Stomach (tissue), 9 donors: ENCODE results near the gene MCRIP1. TPM values are rescaled to one million over a fixed set of nuclear protein-coding genes. Genes with fewer than 3 reads are reported as not detected.

ENCODE experiments used
- DNase-seq, 2 donors: peaks; one replicate each; pipeline versions ENCODE4 v3.0.0 to v3.0.0-alpha.2; 2013 to 2019
- H3K27ac ChIP-seq, 5 donors: fragments of 200-600 bp in 4 of 5; sonication (generic) in 4 of 5; one replicate each; pipeline ENCODE4 v1.5.1; 2013 to 2019; ENCODE audit warnings: mild to moderate bottlenecking in 1 of 5, moderate library complexity in 1 of 5
- H3K27me3 ChIP-seq, 3 donors: fragments of 200-600 bp; sonication (generic); one replicate each; pipeline ENCODE4 v1.5.1; 2017 to 2019; ENCODE audit warnings: mixed run types in 1 of 3
- H3K36me3 ChIP-seq, 4 donors: fragments of 200-600 bp; sonication (generic); 1 replicate in 3 of 4; 2 replicates in 1 of 4; pipeline ENCODE4 v1.5.1; 2016 to 2019
- H3K4me1 ChIP-seq, 4 donors: fragments of 200-600 bp; sonication (generic); one replicate each; pipeline ENCODE4 v1.5.1; 2016 to 2019
- H3K4me3 ChIP-seq, 4 donors: fragments of 200-600 bp; sonication (generic) in 3 of 4; one replicate each; pipeline ENCODE4 v1.5.1; 2016 to 2019; ENCODE audit warnings: mild to moderate bottlenecking in 1 of 4
- H3K9me3 ChIP-seq, 4 donors: fragments of 200-600 bp; sonication (generic); one replicate each; pipeline ENCODE4 v1.5.1; 2016 to 2019
- CTCF ChIP-seq, 7 experiments: fragments of 450-650 bp in 4 of 7; fragments of 200-600 bp in 3 of 7; sonication (generic) in 3 of 7; IDR thresholded peaks; one replicate each; pipeline ENCODE4 v1.5.1; 2016 to 2019; ENCODE audit warnings: antibody characterized with exemption in 7 of 7, control low read depth in 2 of 7, mild to moderate bottlenecking in 1 of 7
- EP300 ChIP-seq: sonication (generic); formaldehyde crosslinking; IDR thresholded peaks from one replicate; pipeline ENCODE4 v1.6.1; 2017; ENCODE audit warnings: antibody characterized with exemption
- POLR2A ChIP-seq, 4 donors: fragments of 450-650 bp; IDR thresholded peaks; one replicate each; pipeline ENCODE4 v1.6.1; 2016; ENCODE audit warnings: antibody characterized with exemption in 4 of 4, control low read depth in 2 of 4, mild to moderate bottlenecking in 1 of 4, moderate library complexity in 1 of 4
- POLR2AphosphoS5 ChIP-seq, 3 donors: sonication (generic); formaldehyde crosslinking; IDR thresholded peaks; one replicate each; pipeline ENCODE4 v1.6.1; 2016; ENCODE audit warnings: antibody characterized with exemption in 3 of 3
- WGBS, 5 donors: extraction: QIAGEN DNeasy Blood & Tissue Kit in 3 of 5; methylation state at CpG; one replicate each; pipeline versions ENCODE4 v1.1.5 to v1.1.7; 2013 to 2018; 5-methylcytosine and 5-hydroxymethylcytosine counted together
- intact Hi-C: fragments of 100-400 bp; cut with DNase I; formaldehyde crosslinking; loops from one replicate; pipeline ENCODE4 v1.15.1; 2023; ENCODE audit warnings: low total_unique reads
- polyA plus RNA-seq, 3 donors: library from polyadenylated mRNA; stranded (reverse); fragments of 200-250 nt; gene quantifications; one replicate each; pipeline ENCODE4 v1.2.3, GENCODE V29; 2013
- total RNA-seq, 5 donors: library from RNA; depleted of rRNA; stranded (reverse); fragments of >200 nt; gene quantifications; one replicate each; pipeline versions ENCODE4 v1.1.0 to v1.2.3, GENCODE V29; 2014 to 2016
- donor health status: healthy with polysubstance abuse.
- donor health status: Bipolar disorder and iron deficiency.
- donor health status: healthy.

Gene MCRIP1
- total and polyA plus RNA-seq, 8 donors, result 23.7 to 150 (median 95.9) TPM

GRCh38 chr17:81813861-81814683 is 19.0 kb downstream of the MCRIP1 start:
- Histone ChIP-seq H3K36me3 (no peaks in the 10 kb centered on the region), H3K4me3 (no peak overlapping the region), H3K27me3 (peaks cover 0 to 70% (median 28%) of the 10 kb centered on the region in 3 donors), H3K9me3 (no peaks in the 10 kb centered on the region), H3K4me1 (peaks cover 0 to 14% (median 5%) of the 10 kb centered on the region in 4 donors), H3K27ac (no peak overlapping the region)
- DNase-seq, result no peak
- 90 to 93% (median 90%) methylated on average over 30 to 41 of the region's 41 CpGs for WGBS, 5 donors
- intact Hi-C loops, result no loop called here
- TF ChIP-seq EP300 (no peak), POLR2A (IDR thresholded peaks at IDR 0.05) (no peak), POLR2AphosphoS5 (IDR thresholded peaks at IDR 0.05) (no peak), CTCF (IDR thresholded peaks at IDR 0.05) (no peak)

DNA sequence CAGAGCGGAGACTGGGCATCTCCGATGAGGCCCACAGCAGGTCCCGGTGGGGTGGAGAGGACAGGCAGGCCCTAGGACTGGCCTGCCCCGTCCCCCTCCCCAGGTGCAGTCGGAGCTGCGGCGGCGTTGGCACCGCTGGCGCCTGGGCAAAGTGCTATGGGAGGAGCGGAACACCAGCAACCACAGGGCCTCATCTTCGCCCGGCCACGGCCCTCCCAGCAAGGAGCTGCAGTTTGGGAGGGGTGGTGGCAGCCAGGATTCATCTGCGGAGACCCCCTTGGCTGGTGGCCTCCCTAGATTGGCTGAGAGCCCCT is 19.8 kb downstream of the MCRIP1 start:
- WGBS, 5 donors, result 90 to 94% (median 91%) methylated on average over 12 to 15 of the region's 15 CpGs

GRCh38 chr17:81812571-81813370 is 20.3 kb downstream of the MCRIP1 start:
- 83 to 88% (median 87%) methylated on average over 38 to 45 of the region's 45 CpGs for WGBS, 5 donors
- no peak for DNase-seq
- Histone ChIP-seq H3K9me3 (no peaks in the 10 kb centered on the region), H3K4me3 (no peak overlapping the region), H3K36me3 (no peaks in the 10 kb centered on the region), H3K4me1 (peaks cover 0 to 14% (median 5%) of the 10 kb centered on the region in 4 donors), H3K27me3 (peaks cover 0 to 79% (median 39%) of the 10 kb centered on the region in 3 donors), H3K27ac (no peak overlapping the region)
- intact Hi-C loops, result no loop called here
- no peak for TF ChIP-seq POLR2AphosphoS5 (IDR thresholded peaks at IDR 0.05)
- TF ChIP-seq POLR2A (IDR thresholded peaks at IDR 0.05), result no peak
- no peak for TF ChIP-seq EP300
- TF ChIP-seq CTCF (IDR thresholded peaks at IDR 0.05), result no peak

More for the DNA sequence above, 19.8 kb downstream of the MCRIP1 start:
- TF ChIP-seq POLR2A (IDR thresholded peaks at IDR 0.05) (no peak), CTCF (IDR thresholded peaks at IDR 0.05) (no peak), EP300 (no peak)
- Histone ChIP-seq H3K27ac (no peak overlapping the region), H3K9me3 (no peaks in the 10 kb centered on the region), H3K4me1 (peaks cover 0 to 14% (median 5%) of the 10 kb centered on the region in 4 donors), H3K4me3 (no peak overlapping the region), H3K27me3 (peaks cover 0 to 78% (median 34%) of the 10 kb centered on the region in 3 donors), H3K36me3 (no peaks in the 10 kb centered on the region)
- DNase-seq, result no peak
- intact Hi-C loops, result no loop called here

DNA sequence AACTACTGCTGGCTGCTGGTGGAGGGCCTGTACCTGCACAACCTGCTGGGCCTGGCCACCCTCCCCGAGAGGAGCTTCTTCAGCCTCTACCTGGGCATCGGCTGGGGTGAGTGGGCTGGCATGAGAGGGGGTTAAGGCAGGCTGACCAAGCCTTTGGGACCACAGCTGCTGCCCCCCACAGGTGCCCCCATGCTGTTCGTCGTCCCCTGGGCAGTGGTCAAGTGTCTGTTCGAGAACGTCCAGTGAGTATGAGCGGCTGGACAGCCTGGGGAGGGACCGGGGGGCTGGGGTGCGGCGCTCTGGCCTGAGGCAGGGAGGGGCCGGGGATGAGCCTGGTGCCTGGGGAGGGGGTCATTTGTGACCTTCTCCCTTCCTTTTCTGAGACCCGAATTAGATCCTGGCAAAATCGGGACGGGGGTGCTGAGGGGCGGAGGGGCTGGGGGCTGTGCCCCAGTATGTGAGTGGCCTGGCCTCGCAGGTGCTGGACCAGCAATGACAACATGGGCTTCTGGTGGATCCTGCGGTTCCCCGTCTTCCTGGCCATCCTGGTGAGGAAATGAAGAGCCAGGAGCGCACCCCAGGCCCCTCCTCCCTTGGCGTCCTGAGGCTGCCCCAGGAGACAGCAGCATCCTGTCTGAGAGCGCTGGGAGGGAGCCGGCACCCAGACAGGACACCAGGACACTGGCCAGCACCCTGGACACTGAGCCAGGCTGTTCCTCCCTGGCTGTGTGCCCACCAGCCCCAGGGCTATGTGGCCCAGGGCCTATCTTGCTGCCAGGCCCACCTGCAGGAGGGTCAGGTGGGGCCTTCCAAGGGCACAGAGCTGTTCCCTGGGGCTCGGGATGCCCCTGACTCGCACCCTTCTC is 21.2 kb downstream of the MCRIP1 start:
- H3K9me3 ChIP-seq, result no peaks in the 10 kb centered on the region
- no peak overlapping the region for H3K27ac ChIP-seq
- WGBS, 5 donors, result 78 to 84% (median 81%) methylated on average over 18 to 24 of the region's 24 CpGs
- peaks cover 0 to 81% (median 48%) of the 10 kb centered on the region in 3 donors for H3K27me3 ChIP-seq
- no peak overlapping the region for H3K4me3 ChIP-seq
- H3K4me1 ChIP-seq, result peaks cover 0 to 14% (median 5%) of the 10 kb centered on the region in 4 donors
- intact Hi-C loops, result no loop called here
- no peak for TF ChIP-seq POLR2A (IDR thresholded peaks at IDR 0.05)
- no peak for TF ChIP-seq EP300
- TF ChIP-seq CTCF (IDR thresholded peaks at IDR 0.05), result no peak
- TF ChIP-seq POLR2AphosphoS5 (IDR thresholded peaks at IDR 0.05), result no peak
- no peak for DNase-seq
- no peaks in the 10 kb centered on the region for H3K36me3 ChIP-seq
